ENCODE measurements around the gene MGRN1. TPM values are rescaled to one million over a fixed set of nuclear protein-coding genes. Genes with fewer than 3 reads are reported as not detected.

MGRN1 gene
- total and polyA plus RNA-seq, 3 experiments from 2014 or later = 6.4 to 69.7 (median 67.3) TPM

DNA sequence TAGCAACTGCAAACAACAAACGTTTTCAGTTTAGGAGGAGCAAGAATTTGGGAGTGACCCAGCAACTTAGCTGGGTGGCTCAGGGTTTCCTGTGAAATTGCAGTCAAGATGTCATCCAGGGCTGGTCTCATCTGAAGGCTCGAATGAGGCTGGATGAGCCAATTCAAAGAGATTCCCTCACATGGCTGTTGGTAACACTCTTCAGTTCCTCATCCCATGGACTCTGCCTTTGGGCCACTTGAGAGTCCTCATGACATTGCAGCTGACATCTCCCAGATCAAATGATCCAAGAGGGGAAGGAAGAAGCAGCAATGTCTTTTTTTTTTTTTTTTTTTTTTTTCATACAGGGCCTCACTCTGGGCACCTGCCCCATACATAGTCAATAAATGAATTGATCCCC is 36.2 kb upstream of the MGRN1 start:
- H3K4me3 ChIP-seq (ENCODE audit: low read length) = no peak overlapping the region
- CTCF ChIA-PET = no interaction called here
- no peaks in the 10 kb centered on the region for H3K36me3 ChIP-seq (ENCODE audit: insufficient read depth, low read length)
- no peak overlapping the region for H3K27ac Mint-ChIP-seq
- peaks cover 0 to 3% (median 2%) of the 10 kb centered on the region in 3 donors for H3K4me1 Mint-ChIP-seq
- H3K4me1 ChIP-seq (ENCODE audit: insufficient read depth, low read length) = no peaks in the 10 kb centered on the region
- H3K9me3 ChIP-seq (ENCODE audit: low read length) = no peaks in the 10 kb centered on the region
- H3K4me3 Mint-ChIP-seq = no peak overlapping the region
- H3K27me3 Mint-ChIP-seq = peaks cover 9 to 10% of the 10 kb centered on the region in 2 donors
- H3K27me3 ChIP-seq (ENCODE audit: insufficient read depth, low read length, poor library complexity, severe bottlenecking) = peaks cover 5% of the 10 kb centered on the region
- no peak for DNase-seq
- H3K9me3 Mint-ChIP-seq = peaks cover 0 to 2% (median 2%) of the 10 kb centered on the region in 5 donors
- H3K27ac ChIP-seq (ENCODE audit: low read depth, low read length) = no peak overlapping the region
- H3K36me3 Mint-ChIP-seq = peaks cover 0 to 3% (median 0%) of the 10 kb centered on the region in 3 donors
- POLR2A ChIA-PET = interaction anchor here (0.6 kb wide), 1 partner anchor 9 kb away, joined by 3 read pairs; no protein-coding TSS in a partner anchor

DNA sequence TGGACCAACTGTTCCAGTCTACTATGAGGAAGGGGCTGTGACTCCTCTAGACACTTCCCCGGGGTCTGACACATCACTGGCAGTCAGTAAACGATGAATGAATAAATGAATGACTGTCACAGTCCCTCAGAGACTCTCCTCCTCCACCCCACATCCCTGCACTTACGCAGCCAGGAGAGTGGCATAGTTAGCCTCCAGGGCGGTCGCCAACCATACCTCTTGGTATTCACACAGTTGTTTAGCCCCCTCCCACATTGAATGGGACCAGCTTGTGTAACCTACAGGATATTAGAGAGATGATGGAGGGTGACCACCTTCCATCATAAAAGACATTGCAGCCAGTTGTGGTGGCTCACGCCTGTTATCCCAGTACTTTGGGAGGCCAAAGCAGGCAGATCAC is 35.7 kb upstream of the MGRN1 start:
- CTCF ChIA-PET = no interaction called here
- H3K36me3 ChIP-seq (ENCODE audit: insufficient read depth, low read length) = no peaks in the 10 kb centered on the region
- H3K27ac Mint-ChIP-seq = no peak overlapping the region
- peaks cover 0 to 2% (median 2%) of the 10 kb centered on the region in 5 donors for H3K9me3 Mint-ChIP-seq
- H3K27ac ChIP-seq (ENCODE audit: low read depth, low read length) = no peak overlapping the region
- H3K4me1 Mint-ChIP-seq = peaks cover 0 to 3% (median 2%) of the 10 kb centered on the region in 3 donors
- no peak for DNase-seq
- H3K4me1 ChIP-seq (ENCODE audit: insufficient read depth, low read length) = no peaks in the 10 kb centered on the region
- H3K4me3 Mint-ChIP-seq = no peak overlapping the region
- H3K36me3 Mint-ChIP-seq = peaks cover 0 to 3% (median 0%) of the 10 kb centered on the region in 3 donors
- H3K27me3 Mint-ChIP-seq = peaks cover 9 to 10% of the 10 kb centered on the region in 2 donors
- H3K27me3 ChIP-seq (ENCODE audit: insufficient read depth, low read length, poor library complexity, severe bottlenecking) = peaks cover 5% of the 10 kb centered on the region
- H3K4me3 ChIP-seq (ENCODE audit: low read length) = no peak overlapping the region
- POLR2A ChIA-PET = no interaction called here
- no peaks in the 10 kb centered on the region for H3K9me3 ChIP-seq (ENCODE audit: low read length)

DNA sequence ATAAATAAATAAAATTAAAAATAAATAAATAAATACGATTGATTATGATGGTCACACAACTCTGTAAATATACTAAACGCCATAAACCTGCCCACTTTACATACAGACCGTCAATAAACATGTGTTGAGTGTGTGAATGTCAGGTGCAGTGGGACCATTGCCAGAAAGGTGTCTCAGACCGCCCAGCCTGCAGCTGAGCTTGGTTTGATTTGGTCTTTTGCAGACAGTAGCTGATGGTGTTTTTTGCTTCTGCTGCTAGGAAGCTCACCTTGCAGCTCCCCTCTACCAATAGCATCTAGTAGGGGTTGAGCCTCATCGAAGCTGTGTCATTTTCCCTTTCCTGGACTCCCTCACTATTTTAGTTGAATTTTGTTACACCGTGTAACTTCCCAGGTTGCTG is 33.4 kb upstream of the MGRN1 start:
- ChIA-PET CTCF (interaction anchor here (0.7 kb wide), 1 partner anchor 84 kb away, joined by 3 read pairs; no protein-coding TSS in a partner anchor), POLR2A (interaction anchor here (0.5 to 0.7 kb wide), 2 partner anchors 104 to 116 kb away, joined by 3 to 4 read pairs; no protein-coding TSS in a partner anchor)
- H3K27ac ChIP-seq (ENCODE audit: low read depth, low read length) = no peak overlapping the region
- H3K9me3 ChIP-seq (ENCODE audit: low read length) = no peaks in the 10 kb centered on the region
- H3K4me1 ChIP-seq (ENCODE audit: insufficient read depth, low read length) = no peaks in the 10 kb centered on the region
- DNase-seq = no peak
- H3K9me3 Mint-ChIP-seq = peaks cover 0 to 2% (median 2%) of the 10 kb centered on the region in 5 donors
- no peaks in the 10 kb centered on the region for H3K4me1 Mint-ChIP-seq
- peaks cover 5% of the 10 kb centered on the region for H3K27me3 ChIP-seq (ENCODE audit: insufficient read depth, low read length, poor library complexity, severe bottlenecking)
- no peak overlapping the region for H3K27ac Mint-ChIP-seq
- H3K4me3 ChIP-seq (ENCODE audit: low read length) = no peak overlapping the region
- peaks cover 5% of the 10 kb centered on the region in 2 donors for H3K27me3 Mint-ChIP-seq
- H3K36me3 ChIP-seq (ENCODE audit: insufficient read depth, low read length) = no peaks in the 10 kb centered on the region
- no peaks in the 10 kb centered on the region for H3K36me3 Mint-ChIP-seq
- no peak overlapping the region for H3K4me3 Mint-ChIP-seq

DNA sequence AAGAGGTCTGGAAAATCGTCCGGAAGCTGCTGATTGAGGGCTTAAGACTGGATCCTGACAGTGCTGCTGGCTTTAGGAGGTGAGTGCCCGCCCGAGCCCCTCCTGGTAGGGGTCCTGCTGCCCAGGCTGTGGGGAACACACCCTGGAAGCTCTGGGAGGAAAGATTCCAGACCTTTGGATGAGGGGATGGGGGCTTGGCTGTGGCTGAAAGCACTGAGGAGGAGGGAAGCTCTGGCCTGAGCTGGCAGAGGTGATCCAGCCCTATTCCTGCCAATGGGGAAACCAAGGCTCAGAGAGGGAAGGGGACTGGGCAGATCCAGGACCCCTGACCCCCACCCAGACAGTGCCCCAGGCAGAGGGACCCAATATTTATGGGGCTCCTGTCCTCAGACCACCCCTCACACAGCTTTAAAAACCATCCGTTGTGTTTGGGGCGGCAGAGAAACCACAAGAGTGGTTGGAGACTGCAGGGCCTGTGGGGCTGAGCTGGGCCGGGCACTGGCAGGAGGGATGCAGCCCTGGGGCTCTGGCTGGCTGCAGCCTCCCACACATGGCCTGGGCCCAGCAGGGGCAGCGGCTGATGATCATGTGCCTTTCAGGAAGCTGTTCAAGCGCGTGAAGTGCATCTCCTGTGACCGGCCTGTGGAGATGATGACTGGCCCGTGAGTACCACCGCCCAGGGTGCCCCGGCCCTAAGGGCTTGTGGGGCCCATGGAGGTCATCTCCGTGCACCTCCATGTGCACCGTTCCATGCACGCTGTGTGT is 32.7 kb upstream of the MGRN1 start:
- Histone ChIP-seq H3K27me3 (ENCODE audit: insufficient read depth, low read length, poor library complexity, severe bottlenecking) (no peaks in the 10 kb centered on the region), H3K36me3 (ENCODE audit: insufficient read depth, low read length) (no peaks in the 10 kb centered on the region), H3K4me3 (ENCODE audit: low read length) (no peak overlapping the region), H3K4me1 (ENCODE audit: insufficient read depth, low read length) (no peaks in the 10 kb centered on the region), H3K9me3 (ENCODE audit: low read length) (no peaks in the 10 kb centered on the region), H3K27ac (ENCODE audit: low read depth, low read length) (no peak overlapping the region)
- no peak for DNase-seq
- peaks cover 0 to 2% of the 10 kb centered on the region in 2 donors for H3K27me3 Mint-ChIP-seq
- POLR2A ChIA-PET = no interaction called here
- H3K27ac Mint-ChIP-seq = no peak overlapping the region
- H3K4me3 Mint-ChIP-seq = no peak overlapping the region
- CTCF ChIA-PET = no interaction called here
- no peaks in the 10 kb centered on the region for H3K36me3 Mint-ChIP-seq
- H3K9me3 Mint-ChIP-seq = peaks cover 0 to 2% (median 2%) of the 10 kb centered on the region in 5 donors
- no peaks in the 10 kb centered on the region for H3K4me1 Mint-ChIP-seq

DNA sequence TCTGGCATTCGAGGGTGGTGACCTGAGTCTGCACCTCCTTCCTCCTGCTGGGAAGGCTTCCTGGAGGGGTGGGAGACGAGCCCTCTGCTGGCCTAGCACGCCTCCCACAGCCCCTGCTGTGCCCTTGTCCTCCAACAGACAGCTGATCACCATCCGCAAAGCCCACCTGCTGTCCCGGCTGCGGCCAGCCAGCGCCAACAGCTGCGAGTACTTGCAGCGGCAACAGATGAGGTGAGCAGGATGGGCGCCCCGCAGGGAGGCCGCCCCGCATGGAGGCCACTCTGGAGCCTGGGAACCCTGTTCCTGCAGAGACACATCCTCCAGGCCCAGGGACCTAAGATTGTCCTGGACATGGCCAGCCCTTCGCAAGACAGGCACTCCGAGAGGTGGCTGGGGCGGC is 31.5 kb upstream of the MGRN1 start:
- ChIA-PET CTCF (no interaction called here), POLR2A (no interaction called here)
- H3K4me3 ChIP-seq (ENCODE audit: low read length) = no peak overlapping the region
- no peak overlapping the region for H3K27ac ChIP-seq (ENCODE audit: low read depth, low read length)
- H3K27me3 Mint-ChIP-seq = no peaks in the 10 kb centered on the region
- peaks cover 0 to under 1% (median under 1%) of the 10 kb centered on the region in 5 donors for H3K9me3 Mint-ChIP-seq
- no peaks in the 10 kb centered on the region for H3K4me1 Mint-ChIP-seq
- H3K27ac Mint-ChIP-seq = no peak overlapping the region
- H3K4me3 Mint-ChIP-seq = no peak overlapping the region
- no peaks in the 10 kb centered on the region for H3K4me1 ChIP-seq (ENCODE audit: insufficient read depth, low read length)
- no peaks in the 10 kb centered on the region for H3K36me3 ChIP-seq (ENCODE audit: insufficient read depth, low read length)
- H3K9me3 ChIP-seq (ENCODE audit: low read length) = no peaks in the 10 kb centered on the region
- H3K36me3 Mint-ChIP-seq = no peaks in the 10 kb centered on the region
- no peaks in the 10 kb centered on the region for H3K27me3 ChIP-seq (ENCODE audit: insufficient read depth, low read length, poor library complexity, severe bottlenecking)
- no peak for DNase-seq

DNA sequence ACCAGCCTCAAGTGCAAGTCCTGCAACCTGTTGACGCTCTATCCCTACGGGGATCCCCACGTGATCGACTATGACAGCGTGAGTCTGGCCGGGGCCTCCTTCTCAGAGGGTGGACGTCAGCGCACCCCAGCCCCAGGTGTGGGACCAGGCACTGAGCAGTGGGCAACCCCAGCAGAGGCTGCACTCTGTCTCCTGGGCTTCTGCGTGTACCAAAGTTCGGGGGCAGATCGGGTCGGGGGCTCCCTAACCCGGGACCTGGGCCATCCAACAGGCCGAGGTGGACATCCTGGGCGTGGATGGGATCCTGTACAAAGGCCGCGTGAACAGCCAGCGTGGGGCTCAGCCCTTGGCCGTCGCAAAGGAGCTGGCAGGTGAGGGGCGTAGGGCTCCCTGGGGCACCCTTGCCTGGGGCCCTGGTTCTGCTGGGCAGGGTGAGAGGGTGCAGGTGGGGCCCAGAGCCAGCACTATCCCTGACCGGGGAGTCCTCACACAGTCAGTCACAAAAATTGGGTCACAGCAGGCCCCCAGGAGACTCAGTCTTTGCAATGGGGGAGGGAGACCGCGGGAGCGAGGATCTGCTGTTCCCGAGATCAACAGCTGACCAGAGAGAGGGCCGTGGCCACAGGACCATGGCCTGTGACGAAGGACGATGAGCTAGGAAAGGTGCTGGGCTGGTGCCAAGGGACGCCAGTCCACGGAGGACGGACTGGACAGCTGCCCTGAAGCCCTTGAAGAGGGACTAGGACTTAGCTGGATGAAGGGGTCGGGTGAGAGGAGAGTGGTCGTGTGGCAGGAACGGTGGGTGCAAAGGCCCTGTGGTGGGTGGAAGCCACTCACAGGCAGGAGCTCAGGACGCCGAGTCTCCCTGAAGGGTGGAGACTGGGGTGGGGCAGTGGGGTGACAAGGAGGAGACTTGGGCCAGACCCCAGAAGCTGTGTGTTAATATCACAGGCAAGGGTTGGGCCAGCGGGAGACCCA is 29.9 kb upstream of the MGRN1 start:
- H3K36me3 Mint-ChIP-seq = no peaks in the 10 kb centered on the region
- ChIA-PET POLR2A (no interaction called here), CTCF (interaction anchor here (0.9 kb wide), 1 partner anchor 49 kb away, joined by 3 read pairs; no protein-coding TSS in a partner anchor)
- no peak overlapping the region for H3K4me3 ChIP-seq (ENCODE audit: low read length)
- no peak overlapping the region for H3K27ac ChIP-seq (ENCODE audit: low read depth, low read length)
- no peaks in the 10 kb centered on the region for H3K9me3 Mint-ChIP-seq
- no peaks in the 10 kb centered on the region for H3K27me3 Mint-ChIP-seq
- no peaks in the 10 kb centered on the region for H3K4me1 Mint-ChIP-seq
- no peaks in the 10 kb centered on the region for H3K9me3 ChIP-seq (ENCODE audit: low read length)
- H3K36me3 ChIP-seq (ENCODE audit: insufficient read depth, low read length) = no peaks in the 10 kb centered on the region
- no peak for DNase-seq
- no peaks in the 10 kb centered on the region for H3K27me3 ChIP-seq (ENCODE audit: insufficient read depth, low read length, poor library complexity, severe bottlenecking)
- H3K4me3 Mint-ChIP-seq = no peak overlapping the region
- no peak overlapping the region for H3K27ac Mint-ChIP-seq
- no peaks in the 10 kb centered on the region for H3K4me1 ChIP-seq (ENCODE audit: insufficient read depth, low read length)

DNA sequence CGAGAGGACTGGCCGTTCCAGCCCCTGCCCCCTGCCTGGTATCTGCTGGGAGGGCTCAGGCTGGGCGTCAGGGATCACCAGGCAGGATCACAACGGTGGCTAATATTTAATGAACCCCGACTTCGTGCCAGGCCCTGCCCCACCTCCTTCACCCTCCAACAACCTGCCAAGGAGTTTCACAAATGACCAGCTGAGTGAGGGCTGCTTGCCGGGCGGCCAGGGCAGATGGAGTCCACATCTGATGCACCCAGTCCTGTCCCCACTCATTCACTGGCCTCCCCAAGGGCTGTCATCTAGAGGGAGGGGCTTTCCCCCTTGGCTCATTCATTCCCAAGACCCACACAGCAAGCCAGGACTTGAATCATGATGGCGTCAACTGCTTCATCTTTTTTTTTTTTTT is 27.5 kb upstream of the MGRN1 start:
- H3K9me3 ChIP-seq (ENCODE audit: low read length) = no peaks in the 10 kb centered on the region
- Mint-ChIP-seq H3K9me3 (no peaks in the 10 kb centered on the region), H3K4me1 (no peaks in the 10 kb centered on the region), H3K36me3 (no peaks in the 10 kb centered on the region), H3K27me3 (peaks cover 1 to 4% of the 10 kb centered on the region in 2 donors), H3K27ac (no peak overlapping the region), H3K4me3 (no peak overlapping the region)
- H3K4me1 ChIP-seq (ENCODE audit: insufficient read depth, low read length) = no peaks in the 10 kb centered on the region
- ChIA-PET CTCF (interaction anchor here (1.6 kb wide), 1 partner anchor 12 kb away, joined by 5 read pairs; no protein-coding TSS in a partner anchor), POLR2A (interaction anchor here (0.5 kb wide), 1 partner anchor 9 kb away, joined by 3 read pairs; no protein-coding TSS in a partner anchor)
- H3K27me3 ChIP-seq (ENCODE audit: insufficient read depth, low read length, poor library complexity, severe bottlenecking) = no peaks in the 10 kb centered on the region
- H3K4me3 ChIP-seq (ENCODE audit: low read length) = no peak overlapping the region
- H3K27ac ChIP-seq (ENCODE audit: low read depth, low read length) = no peak overlapping the region
- no peaks in the 10 kb centered on the region for H3K36me3 ChIP-seq (ENCODE audit: insufficient read depth, low read length)
- no peak for DNase-seq

DNA sequence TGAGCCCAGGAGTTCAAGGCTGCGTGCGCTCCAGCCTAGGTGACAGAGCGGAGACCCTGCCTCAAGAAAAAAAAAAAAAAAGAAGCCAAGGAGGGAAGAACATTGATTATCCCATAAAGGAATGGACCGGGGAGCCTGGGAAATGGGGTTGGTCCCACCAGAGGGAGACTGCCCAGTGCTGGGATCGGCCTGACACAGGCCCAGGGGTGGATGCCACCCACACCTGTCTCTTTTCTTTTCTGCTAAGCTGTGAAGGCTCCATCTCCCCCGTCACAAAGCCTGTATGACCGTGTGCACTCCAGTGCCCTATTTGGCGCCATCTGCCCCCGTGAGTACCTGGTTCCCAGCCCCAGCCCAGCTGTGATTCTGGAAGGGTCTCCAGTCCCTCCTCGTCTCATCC is 25.6 kb upstream of the MGRN1 start:
- H3K27ac ChIP-seq (ENCODE audit: low read depth, low read length) = no peak overlapping the region
- ChIA-PET CTCF (interaction anchor here (0.6 kb wide), 1 partner anchor 52 kb away, joined by 3 read pairs; no protein-coding TSS in a partner anchor), POLR2A (no interaction called here)
- no peaks in the 10 kb centered on the region for H3K4me1 ChIP-seq (ENCODE audit: insufficient read depth, low read length)
- Mint-ChIP-seq H3K27me3 (peaks cover 1 to 4% of the 10 kb centered on the region in 2 donors), H3K36me3 (no peaks in the 10 kb centered on the region), H3K4me1 (no peaks in the 10 kb centered on the region), H3K9me3 (no peaks in the 10 kb centered on the region), H3K4me3 (no peak overlapping the region), H3K27ac (no peak overlapping the region)
- H3K27me3 ChIP-seq (ENCODE audit: insufficient read depth, low read length, poor library complexity, severe bottlenecking) = no peaks in the 10 kb centered on the region
- no peaks in the 10 kb centered on the region for H3K36me3 ChIP-seq (ENCODE audit: insufficient read depth, low read length)
- DNase-seq = no peak
- no peak overlapping the region for H3K4me3 ChIP-seq (ENCODE audit: low read length)
- H3K9me3 ChIP-seq (ENCODE audit: low read length) = no peaks in the 10 kb centered on the region
